ENCODE results near the gene POC1A.

POC1A gene

GRCh38 chr3:52083556-52084087, 70.6 kb downstream of the POC1A start:
- no peak for DNase-seq

DNA sequence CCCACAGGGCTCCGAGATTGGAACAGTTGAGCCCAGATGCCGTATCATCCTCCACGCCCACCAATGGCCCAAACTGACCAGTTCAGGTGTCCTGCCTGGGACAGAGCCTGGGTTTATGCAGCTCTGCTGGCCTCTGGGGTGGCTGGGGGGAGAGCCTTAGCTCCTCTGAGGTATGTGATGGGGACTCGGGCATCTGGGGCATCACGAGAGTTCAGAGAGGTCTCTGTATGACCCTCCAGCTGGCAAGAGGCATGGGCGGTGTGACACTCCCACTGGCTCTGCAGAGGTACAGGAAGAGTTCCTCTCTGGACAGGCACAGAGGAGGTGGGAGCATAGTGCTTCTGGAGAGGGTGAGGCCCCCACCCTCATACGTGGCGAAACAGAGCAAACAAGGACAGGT, 71.3 kb downstream of the POC1A start:
- DNase-seq, result no peak

DNA sequence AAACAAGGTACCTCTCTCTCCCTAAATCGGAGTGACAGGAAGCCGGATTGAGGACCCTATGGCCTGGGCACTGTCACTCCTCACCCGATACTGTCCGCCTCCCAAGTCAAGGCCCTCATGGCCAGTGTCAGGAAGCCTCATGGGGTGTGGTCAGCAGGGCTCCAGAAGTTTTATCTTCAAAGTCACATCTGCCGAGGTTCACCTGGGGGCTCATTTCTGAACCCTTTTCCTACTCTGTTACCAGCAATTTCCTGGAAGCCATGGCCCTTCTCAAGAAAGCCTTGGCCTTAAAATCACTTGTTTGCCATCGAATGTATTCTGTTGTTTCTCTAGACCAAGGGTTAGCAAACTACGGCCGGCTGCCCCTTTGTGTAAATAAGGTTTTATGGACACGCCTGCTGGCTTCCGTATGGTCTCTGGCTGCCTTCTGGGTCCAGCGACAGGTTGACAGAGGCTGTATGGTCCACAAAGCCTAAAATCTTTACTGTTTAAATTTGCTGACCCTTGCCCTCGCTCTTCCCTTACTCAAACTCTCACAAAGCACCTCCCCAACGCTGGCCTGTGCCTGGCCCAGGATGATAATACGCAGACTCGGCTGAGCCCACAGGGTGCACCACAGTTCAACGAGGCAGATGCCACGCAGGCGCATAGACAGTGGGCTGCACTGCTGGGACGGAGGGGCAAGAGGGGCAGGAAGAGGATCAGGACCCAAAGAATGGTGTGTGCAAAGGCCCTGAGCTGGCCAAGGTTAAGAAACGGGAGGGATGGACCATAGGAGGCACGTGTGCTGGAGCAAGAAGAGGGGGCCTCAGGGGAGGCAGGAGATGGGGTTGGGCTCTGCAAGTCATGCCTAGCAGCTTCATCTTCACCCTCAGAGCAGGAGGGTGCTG, 73.1 kb downstream of the POC1A start:
- no peak for DNase-seq

DNA sequence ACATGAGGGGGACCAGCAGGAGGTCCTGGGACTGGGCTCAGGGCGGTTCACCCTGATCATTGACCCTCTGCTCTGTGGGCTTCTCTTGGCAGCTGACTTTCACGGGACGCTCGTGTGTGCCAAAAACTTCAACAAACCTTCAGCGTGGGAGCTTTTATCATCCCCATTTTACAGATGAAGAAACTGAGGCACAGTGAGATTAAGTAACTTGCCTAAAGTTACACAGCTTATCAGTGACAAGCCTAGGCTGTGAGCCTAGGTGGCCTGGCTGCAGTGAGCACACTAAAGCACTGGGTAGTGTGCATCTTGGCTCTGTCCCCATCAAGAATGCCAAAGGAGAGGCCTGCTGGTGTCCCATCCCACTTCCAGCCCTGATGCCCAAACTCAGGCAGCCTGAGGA, 74.3 kb downstream of the POC1A start:
- DNase-seq, result no peak

GRCh38 chr3:52078781-52079560, 75.3 kb downstream of the POC1A start:
- no peak for DNase-seq

- no peak for DNase-seq
These were observed 76.3 kb downstream of the POC1A start for GRCh38 chr3:52077925-52078324.

DNA sequence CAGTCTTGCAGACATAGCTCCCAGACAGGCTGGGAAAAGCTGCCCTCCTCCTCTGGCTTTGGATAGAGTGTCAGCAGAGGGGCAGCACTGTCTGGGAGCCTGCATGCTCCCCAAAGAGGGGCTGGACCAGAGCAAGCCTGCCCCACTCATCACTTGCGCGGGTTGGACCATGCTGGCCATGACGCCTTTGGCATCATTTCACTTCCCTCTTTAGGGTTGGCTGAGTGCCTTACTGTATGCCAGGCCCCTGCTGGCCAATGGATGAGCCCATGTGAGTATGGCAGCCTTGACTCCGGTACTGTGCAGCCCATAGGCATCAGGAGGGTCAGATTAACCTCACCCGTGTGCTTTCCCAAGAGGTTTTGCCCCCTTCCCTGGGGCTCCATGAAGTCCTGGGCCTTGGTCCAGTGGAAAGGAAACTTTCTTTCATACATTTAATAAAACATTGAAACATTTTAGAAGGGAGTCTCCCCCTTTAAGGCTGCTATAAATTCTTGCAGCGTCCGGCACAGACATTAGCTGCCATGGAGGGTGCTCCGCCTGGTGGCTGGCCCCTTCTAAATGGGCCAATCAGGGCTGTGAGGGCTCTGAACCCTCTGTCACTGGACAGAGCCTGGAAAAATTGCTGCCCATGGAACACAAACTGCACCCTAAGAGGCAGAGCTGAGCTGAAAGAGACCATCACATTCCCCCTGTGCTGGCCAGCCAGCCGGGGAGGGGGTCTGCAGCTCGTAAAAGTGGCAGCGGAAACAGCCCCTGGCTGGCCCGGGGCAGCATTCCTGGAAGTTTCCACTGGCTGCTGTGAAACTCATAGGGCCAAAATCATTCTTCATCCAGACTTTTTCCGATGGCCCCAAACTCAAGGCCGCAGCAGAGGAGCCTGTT, 77.1 kb downstream of the POC1A start:
- no peak for DNase-seq

GRCh38 chr3:52073490-52073889, 80.7 kb downstream of the POC1A start:
- DNase-seq, result no peak

- no peak for DNase-seq
These were observed 81.8 kb downstream of the POC1A start for GRCh38 chr3:52072471-52072870.

DNA sequence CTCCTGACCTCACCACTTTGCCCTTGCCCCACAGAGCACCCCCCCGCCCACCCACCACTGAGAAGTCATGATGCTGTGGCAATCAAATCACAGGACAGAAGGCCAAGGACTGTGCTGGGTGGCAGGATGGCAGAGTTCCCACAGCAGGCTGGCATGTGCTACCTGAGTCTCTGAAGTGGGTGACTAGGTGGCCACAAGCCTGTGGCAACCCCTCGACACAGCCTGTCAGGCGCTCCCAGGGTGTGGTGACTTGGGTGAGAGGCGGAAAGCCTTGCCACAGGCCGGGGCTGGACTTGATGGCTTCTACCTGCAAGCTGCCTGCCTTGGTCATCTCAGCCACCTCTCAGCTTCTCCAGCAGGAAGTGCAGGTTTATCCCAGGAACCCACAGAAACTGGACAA, 82.2 kb downstream of the POC1A start:
- DNase-seq, result no peak

DNA sequence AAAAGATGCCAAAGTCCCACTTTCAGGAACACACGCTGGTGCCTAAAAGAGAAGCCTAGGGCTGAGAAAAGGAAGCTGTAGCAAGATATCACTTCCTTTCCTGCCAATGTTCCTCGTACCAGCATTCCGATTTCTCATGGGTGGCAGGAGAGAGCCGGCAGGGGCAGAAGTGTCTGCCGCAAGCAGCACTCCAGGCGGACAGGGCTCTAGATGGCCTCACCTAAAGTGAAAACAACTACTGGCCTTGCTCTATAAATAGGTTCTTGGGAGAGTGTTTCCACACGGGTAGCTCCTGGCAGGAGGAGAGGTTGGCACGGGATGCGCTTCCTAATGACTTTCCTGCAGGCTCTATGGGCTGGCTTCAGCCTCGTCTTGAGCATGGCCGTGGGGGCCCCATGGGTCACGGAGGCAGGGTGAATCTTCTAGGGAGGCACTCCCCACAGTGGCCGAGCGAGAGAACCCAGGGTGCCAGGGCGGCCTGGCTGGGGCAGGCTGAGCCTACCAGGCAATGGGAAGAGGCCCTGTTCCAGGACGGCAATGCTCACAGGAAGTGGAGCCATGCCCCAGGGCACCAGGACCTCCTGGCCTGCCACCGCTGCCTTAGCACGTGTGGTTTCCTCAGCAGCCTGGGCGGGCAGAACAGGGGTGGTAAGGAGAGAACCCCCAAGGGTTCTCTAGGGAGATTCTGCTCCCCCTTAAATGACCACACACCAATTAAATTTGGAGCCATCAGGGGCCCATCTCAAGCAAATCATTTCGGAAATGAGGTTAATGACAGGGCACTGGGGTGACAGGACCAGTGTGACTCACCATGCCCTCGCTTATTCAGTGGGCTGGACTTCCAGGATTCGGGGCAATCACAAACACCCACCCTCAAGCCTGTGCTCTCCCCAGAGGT, 83.2 kb downstream of the POC1A start:
- DNase-seq, result no peak

DNA sequence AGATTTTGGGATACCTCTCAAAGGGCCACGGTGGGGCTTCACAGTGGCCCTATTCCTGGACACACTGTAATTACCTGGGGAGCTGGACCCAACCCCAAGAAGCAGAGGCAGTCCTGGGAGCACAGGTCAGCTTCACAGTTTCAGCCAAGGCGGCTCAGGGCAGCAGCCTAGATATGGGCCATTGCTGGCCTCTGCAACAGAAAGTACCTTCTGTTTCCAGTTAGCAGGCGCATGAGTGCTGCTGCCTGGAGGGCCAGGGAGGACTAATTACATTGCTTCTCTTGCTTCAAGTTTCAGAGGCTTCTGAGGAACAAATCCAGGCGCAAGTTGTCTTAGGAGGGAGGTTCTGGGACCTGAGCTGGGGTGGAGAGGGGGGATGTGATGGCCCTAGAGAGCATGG, 84.4 kb downstream of the POC1A start:
- DNase-seq, result no peak

DNA sequence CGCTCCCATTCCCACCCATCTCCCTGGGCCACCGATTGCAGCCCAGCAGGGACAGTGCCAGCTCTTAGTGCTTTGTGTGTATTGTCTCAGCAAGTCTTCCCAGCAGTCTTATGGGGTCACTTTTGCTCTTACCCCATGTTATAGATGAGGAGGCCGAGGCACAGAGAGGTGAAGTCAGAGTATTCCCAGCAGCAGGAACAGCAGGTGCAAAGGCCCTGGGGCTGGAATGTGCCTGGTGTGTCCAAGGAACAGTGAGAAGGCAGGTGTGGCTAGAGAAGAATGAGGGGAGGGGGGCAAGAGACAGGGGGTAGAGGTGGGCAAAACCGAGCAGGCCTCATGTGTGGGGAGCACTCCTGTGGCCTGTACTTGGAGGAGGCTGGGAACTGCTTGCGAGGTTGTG, 85.1 kb downstream of the POC1A start:
- no peak for DNase-seq

- DNase-seq, result no peak
These were observed 85.5 kb downstream of the POC1A start for GRCh38 chr3:52068730-52069129.

DNA sequence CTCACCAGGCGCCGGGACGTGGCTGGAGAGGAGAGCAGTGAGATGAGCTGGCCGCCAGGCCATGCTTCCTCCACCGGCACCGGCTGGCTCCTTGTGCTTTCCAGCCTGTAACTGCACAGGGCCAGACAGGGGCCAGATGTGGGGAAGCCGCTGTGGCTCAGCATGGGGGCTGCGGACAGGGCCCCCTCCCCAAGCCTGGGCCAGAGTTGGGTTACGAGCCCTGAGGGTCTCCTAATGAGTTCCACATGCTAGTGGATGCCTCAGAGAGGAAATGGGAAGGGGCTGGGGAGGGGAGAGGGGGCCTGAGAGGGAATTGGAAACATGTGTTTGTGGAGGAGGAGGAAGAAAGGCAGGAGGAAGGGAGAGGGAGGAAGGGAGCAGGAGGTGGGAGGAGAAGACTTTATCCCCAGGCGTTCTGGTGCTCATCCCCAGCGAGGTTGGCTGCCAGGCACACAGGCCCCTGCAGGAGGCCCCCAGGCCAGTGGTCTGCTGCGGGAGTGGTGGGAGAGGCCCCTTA, 86.1 kb downstream of the POC1A start:
- no peak for DNase-seq

- DNase-seq, result no peak
These were observed 86.7 kb downstream of the POC1A start for GRCh38 chr3:52067526-52067925.

GRCh38 chr3:52067046-52067445, 87.2 kb downstream of the POC1A start:
- no peak for DNase-seq

GRCh38 chr3:52065264-52065756, 88.9 kb downstream of the POC1A start:
- DNase-seq, result no peak

DNA sequence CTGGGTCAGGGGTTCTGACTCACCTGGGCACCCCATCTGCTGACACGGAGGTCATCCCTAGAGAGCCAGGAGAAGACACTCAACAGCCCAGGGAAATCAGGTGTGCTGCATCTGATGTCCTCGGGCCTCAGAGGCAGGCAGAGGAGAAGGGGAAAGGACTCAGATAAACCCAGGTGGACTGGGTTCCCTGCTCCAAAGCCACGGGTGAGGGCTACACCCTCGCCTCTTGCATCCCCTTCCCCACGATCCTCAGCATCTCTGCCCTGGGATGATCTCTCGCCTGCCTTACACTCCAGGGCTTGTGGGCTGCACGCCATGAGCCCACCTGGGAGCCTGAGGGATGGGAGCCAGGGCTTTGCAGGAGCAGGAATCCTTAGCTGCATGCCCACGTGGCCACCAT, 89.7 kb downstream of the POC1A start:
- no peak for DNase-seq

DNA sequence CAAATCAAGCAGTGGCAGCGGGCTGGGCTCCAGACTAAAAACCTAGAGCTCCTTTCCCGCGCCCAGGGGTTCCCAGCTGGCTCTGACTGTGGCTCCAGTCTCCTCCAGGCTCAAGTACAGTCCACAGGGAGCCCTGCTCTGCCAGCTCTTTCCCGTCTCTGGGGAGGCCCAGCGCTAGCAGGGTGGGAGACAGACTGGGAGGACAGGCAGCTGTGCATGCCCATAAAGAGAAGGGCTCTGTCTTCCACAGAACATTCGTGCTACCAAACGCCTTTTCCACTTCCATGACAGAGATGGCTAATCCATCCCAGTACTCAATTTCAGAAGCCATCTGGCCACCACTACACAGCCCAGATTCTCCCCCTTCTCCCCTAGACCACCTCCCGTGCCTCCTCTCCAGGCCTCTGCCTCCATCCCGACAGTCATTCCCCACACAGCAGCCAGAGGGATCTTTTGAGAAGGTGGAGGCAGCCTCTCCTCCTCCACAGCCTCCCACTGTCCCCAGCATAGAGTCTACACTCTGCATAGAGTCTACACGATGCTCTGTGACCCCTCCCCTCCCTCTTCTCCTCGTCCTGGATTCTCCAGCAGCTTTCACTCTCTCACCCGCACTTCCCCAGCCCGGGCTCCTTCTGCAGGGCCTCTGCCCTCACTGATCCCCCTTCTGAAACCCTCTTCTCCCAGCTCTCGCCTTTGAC, 91.0 kb downstream of the POC1A start:
- no peak for DNase-seq

DNA sequence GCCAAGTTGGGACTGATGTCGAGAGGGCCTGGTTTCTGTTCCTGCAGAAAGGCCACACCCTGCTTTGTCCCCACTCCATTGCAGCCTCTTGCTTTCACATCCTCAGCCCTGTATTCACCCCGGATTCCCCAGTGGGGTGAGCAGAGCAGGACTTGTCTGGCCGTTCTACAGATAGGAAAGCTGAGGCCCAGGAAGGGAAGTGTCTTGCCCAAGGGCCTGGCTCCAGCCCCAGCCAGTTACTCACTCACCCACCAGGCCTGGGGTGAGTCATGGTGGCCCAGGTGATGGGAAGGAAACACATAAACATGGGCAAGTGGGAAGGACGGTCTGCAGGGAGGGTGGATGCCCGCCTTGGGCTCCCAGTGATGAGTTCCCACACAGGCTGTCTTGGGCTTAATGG, 91.7 kb downstream of the POC1A start:
- peak; percentile 19 to 83 for DNase-seq
